Hepatocyte (in vitro differentiated cells): Measurements from ENCODE around the gene PSMD5. TPM values are rescaled to one million over a fixed set of nuclear protein-coding genes. Genes with fewer than 3 reads are reported as not detected.

Source experiments
- DNase-seq: peaks from one replicate; pipeline ENCODE4 v3.0.0-alpha.2; 2016; ENCODE audit warnings: low spot score
- H2AFZ ChIP-seq: fragments of 200-600 bp; sonication (generic); 2 replicates; pipeline ENCODE4 v1.6.0; 2016; ENCODE audit warnings: antibody characterized with exemption, mild to moderate bottlenecking
- H3K27ac ChIP-seq: fragments of 200-600 bp; sonication (generic); 2 replicates; pipeline ENCODE4 v1.5.1; 2016; ENCODE audit warnings: mild to moderate bottlenecking
- H3K27me3 ChIP-seq: fragments of 200-600 bp; sonication (generic); 2 replicates; pipeline ENCODE4 v1.6.1; 2016
- H3K36me3 ChIP-seq: fragments of 200-600 bp; sonication (generic); replicated peaks from 2 replicates; pipeline ENCODE4 v1.5.1; 2016; ENCODE audit warnings: low read depth; ENCODE audit not compliant: insufficient read depth
- H3K4me1 ChIP-seq: fragments of 200-600 bp; sonication (generic); 2 replicates; pipeline ENCODE4 v1.5.1; 2016; ENCODE audit warnings: mild to moderate bottlenecking, moderate library complexity; ENCODE audit not compliant: insufficient read depth
- H3K4me2 ChIP-seq: fragments of 200-600 bp; sonication (generic); 2 replicates; pipeline ENCODE4 v1.6.0; 2016
- H3K4me3 ChIP-seq: fragments of 200-600 bp; sonication (generic); 2 replicates; pipeline ENCODE4 v1.5.1; 2016; ENCODE audit warnings: mild to moderate bottlenecking
- H3K79me2 ChIP-seq: fragments of 200-600 bp; sonication (generic); 2 replicates; pipeline ENCODE4 v1.6.0; 2017; ENCODE audit warnings: mild to moderate bottlenecking
- H3K9me2 ChIP-seq: fragments of 200-600 bp; sonication (generic); replicated peaks from 2 replicates; pipeline ENCODE4 v1.6.0; 2017; ENCODE audit warnings: mild to moderate bottlenecking; ENCODE audit not compliant: insufficient read depth
- H3K9me3 ChIP-seq: fragments of 200-600 bp; sonication (generic); 2 replicates; pipeline ENCODE4 v1.5.1; 2016; ENCODE audit warnings: low read depth, mild to moderate bottlenecking
- H4K20me1 ChIP-seq: fragments of 200-600 bp; sonication (generic); 2 replicates; pipeline ENCODE4 v1.6.0; 2016; ENCODE audit warnings: mild to moderate bottlenecking; ENCODE audit not compliant: insufficient read depth, poor library complexity, severe bottlenecking
- CTCF ChIP-seq: fragments of 200-600 bp; sonication (generic); IDR thresholded peaks from 2 replicates; pipeline ENCODE4 v1.5.1; 2016; ENCODE audit warnings: antibody characterized with exemption, mild to moderate bottlenecking; ENCODE audit not compliant: poor library complexity
- EZH2 ChIP-seq: fragments of 200-600 bp; sonication (generic); IDR thresholded peaks from 2 replicates; pipeline ENCODE4 v1.6.1; 2016; ENCODE audit warnings: antibody characterized with exemption, mild to moderate bottlenecking, borderline replicate concordance
- EZH2phosphoT487 ChIP-seq: fragments of 200-600 bp; sonication (generic); IDR thresholded peaks from one replicate; pipeline ENCODE4 v1.6.1; 2018; ENCODE audit warnings: antibody characterized with exemption, mild to moderate bottlenecking, low read depth, moderate library complexity; ENCODE audit not compliant: unreplicated experiment, severe bottlenecking
- WGBS: methylation state at CpG from one replicate; pipeline ENCODE4 v1.1.6; 2016; ENCODE audit warnings: low lambda C conversion rate; ENCODE audit errors: missing lambda C conversion rate; 5-methylcytosine and 5-hydroxymethylcytosine counted together
- polyA plus RNA-seq: library from polyadenylated mRNA; unstranded; fragments of >200 nt; fragmentation: Nextera tagmentation; extraction: Ambion mirVana; gene quantifications from 2 replicates; pipeline ENCODE4 v1.2.1, GENCODE V29; 2016
- total RNA-seq: library from RNA; depleted of rRNA; stranded (reverse); fragments of >200 nt; gene quantifications from 2 replicates; pipeline ENCODE4 v1.2.3, GENCODE V29; 2014

PSMD5 gene
- total RNA-seq (13.3 and 14.7 TPM in 2 replicates), polyA plus RNA-seq (10.4 and 12.1 TPM in 2 replicates)

DNA sequence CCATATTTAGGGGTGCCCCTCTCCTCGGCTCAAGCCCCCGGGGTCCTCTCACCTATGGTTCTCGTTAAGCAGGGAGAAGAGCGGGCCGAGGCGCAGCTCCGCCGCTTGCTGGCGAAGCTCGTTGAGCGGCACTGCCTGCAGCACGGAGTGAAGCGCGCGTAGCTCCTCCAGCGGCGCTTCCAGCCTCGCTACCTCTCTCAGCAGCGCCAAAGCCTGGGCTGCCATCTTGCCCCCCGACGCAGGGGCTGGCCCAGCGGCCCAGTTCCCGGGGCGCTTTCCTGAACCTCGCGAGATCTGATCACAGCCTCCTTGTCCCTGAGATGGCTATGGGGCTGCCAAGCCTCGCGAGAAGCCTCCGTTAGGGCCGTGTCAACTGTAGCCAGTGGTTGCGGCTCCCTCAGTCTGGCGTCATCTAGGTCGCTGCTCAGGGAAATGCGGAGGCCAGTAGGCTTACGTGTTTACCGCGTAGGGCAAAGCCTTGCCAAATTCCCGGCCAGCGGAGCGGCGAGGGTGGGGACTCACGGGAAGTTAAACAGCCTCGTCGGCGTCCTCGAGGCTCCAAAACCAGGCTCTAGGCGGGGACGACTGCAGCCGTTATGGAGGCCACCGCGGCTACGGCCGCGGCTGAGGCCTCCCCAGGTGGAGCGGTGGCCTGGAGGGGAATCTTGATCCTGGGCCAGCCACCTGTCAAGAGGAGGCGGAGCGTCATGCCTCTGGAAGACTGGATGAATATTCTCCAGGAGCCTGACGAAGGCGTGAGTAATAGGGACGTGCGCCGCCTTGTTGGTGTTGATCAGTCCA is at the start of gene PSMD5:
TSS of gene PSMD5 (minus strand) at position 238 of the 801 bp plus-strand sequence. CDS start at position 225, 13 bp downstream.
- Histone ChIP-seq H3K9me2 (no peaks in the 10 kb centered on the region), H4K20me1 (no peaks in the 10 kb centered on the region), H3K9me3 (peaks cover 3% of the 10 kb centered on the region), H3K27me3 (no peaks in the 10 kb centered on the region), H3K4me1 (no peaks in the 10 kb centered on the region), H3K79me2 (peaks cover 10% of the 10 kb centered on the region), H3K4me2 (peak within 1 kb of the TSS; percentile 76), H2AFZ (peak within 1 kb of the TSS; percentile 93), H3K4me3 (peak within 1 kb of the TSS; percentile 33), H3K27ac (peak within 1 kb of the TSS; percentile 92), H3K36me3 (no peaks in the 10 kb centered on the region)
- DNase-seq, result peak; percentile 91
- TF ChIP-seq EZH2phosphoT487, result no peak
- no peak for TF ChIP-seq EZH2
- no peak for TF ChIP-seq CTCF
- WGBS, result 51% methylated on average over 61 of the region's 62 CpGs

GRCh38 chr9:120891884-120892747 is 49.4 kb upstream of the PSMD5 start:
- H3K9me2 ChIP-seq, result no peaks in the 10 kb centered on the region
- H3K27ac ChIP-seq, result peak overlapping the region; percentile 87
- H3K9me3 ChIP-seq, result no peaks in the 10 kb centered on the region
- peaks cover 6% of the 10 kb centered on the region for H3K27me3 ChIP-seq
- no peak overlapping the region for H3K4me3 ChIP-seq
- peaks cover 22% of the 10 kb centered on the region for H3K4me1 ChIP-seq
- no peaks in the 10 kb centered on the region for H4K20me1 ChIP-seq
- 56% methylated on average over 15 of the region's 15 CpGs for WGBS
- no peak for DNase-seq
- H2AFZ ChIP-seq, result no peak overlapping the region
- H3K36me3 ChIP-seq, result no peaks in the 10 kb centered on the region
- no peak overlapping the region for H3K4me2 ChIP-seq
- H3K79me2 ChIP-seq, result no peaks in the 10 kb centered on the region
- TF ChIP-seq EZH2phosphoT487 (no peak), EZH2 (no peak), CTCF (no peak)

DNA sequence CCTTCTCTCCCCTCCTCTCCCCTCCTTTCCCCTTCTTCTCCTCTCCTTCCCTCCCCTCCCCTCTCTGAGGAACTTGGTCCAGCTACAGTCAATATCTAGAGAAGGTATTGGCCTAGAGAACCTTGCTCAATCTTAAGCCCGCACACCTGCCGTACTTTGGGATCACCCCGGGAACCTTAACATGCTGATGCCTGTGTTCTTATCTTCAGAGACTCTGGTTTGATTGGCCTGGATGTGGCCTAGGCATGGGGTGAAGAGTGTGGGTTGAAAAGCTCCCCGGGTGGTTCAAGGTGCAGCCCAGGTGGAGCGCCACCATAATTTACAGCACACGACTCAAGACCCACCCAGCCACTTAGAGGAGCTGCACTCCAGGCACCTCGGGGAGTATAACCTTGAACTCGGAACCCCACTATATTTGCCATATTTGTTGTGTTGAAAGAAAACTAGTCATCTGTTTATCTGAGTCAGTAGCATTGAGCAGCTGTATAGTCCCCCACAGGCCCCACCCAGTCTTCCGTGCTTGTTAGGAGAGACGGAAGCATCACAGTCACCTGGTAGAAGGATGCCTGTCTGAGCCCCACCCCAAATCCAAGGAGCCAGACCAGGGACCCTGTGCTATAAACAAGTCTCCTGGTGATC is 48.6 kb upstream of the PSMD5 start:
- H3K27ac ChIP-seq, result peak overlapping the region; percentile 87
- H3K4me1 ChIP-seq, result peaks cover 24% of the 10 kb centered on the region

More for the DNA sequence above, 48.6 kb upstream of the PSMD5 start:
- no peaks in the 10 kb centered on the region for H4K20me1 ChIP-seq
- no peak overlapping the region for H3K4me3 ChIP-seq
- no peak overlapping the region for H2AFZ ChIP-seq
- H3K79me2 ChIP-seq, result no peaks in the 10 kb centered on the region
- no peak for DNase-seq
- H3K9me2 ChIP-seq, result no peaks in the 10 kb centered on the region
- TF ChIP-seq EZH2phosphoT487 (no peak), CTCF (no peak), EZH2 (no peak)
- 79% methylated on average over 10 of the region's 10 CpGs for WGBS
- peaks cover 6% of the 10 kb centered on the region for H3K27me3 ChIP-seq
- no peak overlapping the region for H3K4me2 ChIP-seq
- no peaks in the 10 kb centered on the region for H3K36me3 ChIP-seq
- H3K9me3 ChIP-seq, result no peaks in the 10 kb centered on the region
